ENCODE results near the gene CDK2.
"Not testable (repeated sequence)": the region's sequence is repeated elsewhere in the genome, so short reads cannot be mapped to it uniquely, and the experiment has no call there.

Gene CDK2

GRCh38 chr12:55966408-55967281, at the start of gene CDK2:
Gene CDK2 (plus strand): TSS chr12:55966830. CDS start chr12:55967009, 179 bp downstream.
- DNase-seq, result peak; percentile 97

GRCh38 chr12:55919032-55919431, 47.6 kb upstream of the CDK2 start:
- DNase-seq, result not testable (repeated sequence)

DNA sequence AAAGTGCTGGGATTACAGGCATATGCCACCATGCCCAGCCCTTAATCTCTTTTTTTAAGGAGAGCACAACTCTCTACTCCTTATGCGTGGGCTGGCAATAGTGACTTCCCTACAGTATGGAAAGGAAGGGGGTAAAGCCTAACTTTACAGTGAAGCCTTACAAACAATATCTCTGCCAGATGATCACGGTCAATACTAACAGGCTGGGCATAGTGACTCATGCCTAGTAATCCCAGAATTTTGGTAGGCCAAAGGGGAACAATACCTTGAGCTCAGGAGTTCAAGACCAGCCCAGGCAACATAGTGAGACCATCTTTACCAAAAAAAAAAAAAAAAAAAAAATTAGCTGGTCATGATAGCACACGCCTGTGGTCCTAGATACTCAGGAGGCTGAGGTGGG, 44.5 kb upstream of the CDK2 start:
- DNase-seq, result no peak

GRCh38 chr12:55923648-55924047, 43.0 kb upstream of the CDK2 start:
- not testable (repeated sequence) for DNase-seq

DNA sequence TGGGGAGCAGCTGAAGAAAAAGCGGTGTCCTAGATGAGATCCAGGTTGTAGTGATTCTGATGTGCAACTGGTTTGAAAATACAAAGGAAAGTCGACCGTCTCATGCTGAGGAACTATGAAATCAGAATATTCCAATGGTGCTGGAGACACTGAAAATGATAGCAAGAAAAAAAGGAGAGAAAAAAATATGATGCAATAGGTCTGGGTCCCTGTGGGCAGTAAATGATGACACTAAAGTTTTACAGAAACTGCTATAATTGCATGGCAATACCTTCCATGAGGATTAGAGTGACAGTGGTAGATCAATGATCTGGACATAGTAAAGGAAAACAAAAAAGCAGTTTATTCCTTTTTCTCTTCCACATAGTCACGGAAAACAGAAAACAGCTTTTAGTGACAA, 41.3 kb upstream of the CDK2 start:
- DNase-seq, result no peak

DNA sequence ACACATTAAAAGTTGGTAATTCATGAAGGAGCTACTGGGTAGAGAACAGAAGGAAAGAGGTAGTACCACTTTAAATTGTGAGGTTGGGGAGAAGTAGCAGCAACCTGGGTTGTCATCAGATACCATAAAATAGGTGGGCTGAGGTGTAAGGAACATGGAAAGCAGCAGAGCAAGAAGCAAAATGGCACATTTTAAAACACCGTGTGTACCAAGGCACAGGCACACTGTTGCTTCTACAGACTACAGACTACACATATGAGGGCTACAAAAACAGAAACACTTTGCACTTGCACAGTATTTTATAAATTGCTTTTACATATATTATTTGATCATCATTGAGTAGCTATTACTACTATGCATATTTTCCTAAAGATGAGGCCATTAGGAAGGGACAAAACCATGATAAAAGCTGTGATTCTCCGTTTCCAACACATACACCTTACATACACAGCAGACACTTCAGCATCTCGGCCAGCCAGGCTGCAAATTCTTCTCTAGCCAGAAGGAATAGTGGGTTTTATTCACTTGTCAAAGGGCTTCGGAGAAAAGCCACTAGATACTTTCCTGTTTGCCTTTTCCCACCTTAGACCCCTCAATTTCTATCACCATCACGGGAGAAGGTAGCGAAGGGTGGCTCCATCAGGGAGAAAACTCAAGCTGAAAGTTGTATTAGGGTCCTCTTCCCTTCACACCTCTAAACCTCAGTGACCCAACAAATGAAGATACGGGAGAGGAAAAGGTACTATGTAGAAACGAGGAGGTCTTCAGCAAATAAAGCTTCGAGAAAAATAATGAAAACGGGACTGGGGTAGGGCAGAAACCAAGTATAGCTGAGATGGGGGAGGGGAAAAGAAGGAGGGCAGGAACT, 40.5 kb upstream of the CDK2 start:
- DNase-seq, result no peak

- peak; percentile 95 for DNase-seq
These were observed 39.7 kb upstream of the CDK2 start for GRCh38 chr12:55926738-55927587.

GRCh38 chr12:55927588-55928502, 38.8 kb upstream of the CDK2 start, which contains the start of gene PYM1:
Gene PYM1 (minus strand): TSS chr12:55927894. CDS start chr12:55927761, 133 bp downstream.
- peak; percentile 83 for DNase-seq

DNA sequence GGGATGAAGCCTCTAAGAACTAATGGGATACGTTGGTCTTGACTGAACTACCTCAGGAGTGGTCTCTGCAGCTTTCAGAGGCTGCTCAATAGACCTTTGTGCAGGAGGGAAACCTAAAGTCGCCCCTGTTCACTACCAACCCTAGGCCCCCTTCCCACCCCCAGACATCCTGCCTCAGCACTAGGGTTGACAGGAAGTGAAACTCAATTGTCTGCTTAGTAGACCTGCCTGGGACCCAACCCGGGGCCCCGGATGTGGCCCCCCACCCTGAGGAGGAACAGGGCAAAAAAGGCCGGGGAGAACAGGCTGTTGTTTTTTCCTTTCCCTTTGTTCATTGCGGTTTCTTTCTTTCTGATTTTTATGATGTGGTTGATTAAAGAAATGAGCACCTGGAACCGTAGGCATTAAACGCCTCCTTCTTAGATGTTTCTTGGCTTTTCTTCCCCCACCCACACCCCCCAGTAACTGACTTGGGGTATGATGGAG, 37.3 kb upstream of the CDK2 start:
- peak; percentile 90 for DNase-seq

DNA sequence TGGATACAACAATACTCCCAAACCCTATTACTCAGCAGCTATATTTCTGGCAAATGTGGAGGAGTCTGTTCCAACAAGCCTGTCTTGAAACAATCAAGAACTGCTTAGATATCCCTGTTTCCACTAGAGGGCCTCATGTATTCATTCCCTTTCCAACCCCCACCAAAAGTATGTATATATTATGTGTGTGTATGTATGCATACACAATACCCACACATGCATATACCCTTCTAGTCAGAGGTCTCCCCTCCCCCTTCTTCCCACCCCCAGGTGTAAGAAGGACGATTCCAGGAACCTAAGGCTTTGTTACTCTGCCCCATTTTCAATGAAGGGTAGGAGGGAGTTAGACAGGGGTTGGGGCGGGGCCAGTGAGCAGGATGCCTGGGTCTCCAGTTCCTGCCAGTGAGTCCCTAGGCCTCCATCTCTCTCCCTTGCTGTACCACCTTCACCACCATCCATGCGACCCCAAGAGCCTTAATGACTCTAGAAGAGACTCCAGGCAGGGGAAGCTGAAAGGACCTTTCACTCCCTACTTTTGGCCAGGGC, 35.8 kb upstream of the CDK2 start, which contains the start of gene DGKA:
Gene DGKA (plus strand): TSS at position 392 of the 546 bp plus-strand sequence. CDS start 5,342 bp downstream, outside the sequence.
- peak; percentile 92 for DNase-seq

DNA sequence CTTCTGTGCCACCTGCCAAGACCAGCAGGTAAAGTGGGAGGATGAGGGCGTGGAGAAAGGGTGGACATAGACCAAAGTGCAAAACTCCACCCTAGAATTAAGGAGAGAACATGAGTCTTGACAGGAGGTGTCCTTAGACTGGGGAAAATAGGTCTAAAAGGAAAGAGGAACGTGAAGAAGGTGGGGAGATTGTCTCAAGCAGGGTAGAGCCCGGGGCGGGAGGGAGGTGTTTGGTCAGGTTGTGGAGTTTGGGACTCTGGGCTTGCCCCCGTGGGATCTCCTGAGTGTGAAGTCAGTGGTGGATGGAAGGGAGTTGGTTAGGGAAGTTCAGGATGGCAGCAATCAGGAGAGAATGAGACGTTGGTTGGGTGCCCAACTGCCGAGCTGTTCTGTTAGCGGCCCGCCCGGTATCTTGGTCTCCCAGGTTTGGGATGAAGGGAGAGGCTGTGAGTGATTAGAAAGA, 35.3 kb upstream of the CDK2 start:
- DNase-seq, result no peak

GRCh38 chr12:55931780-55932550, 34.7 kb upstream of the CDK2 start:
- DNase-seq, result peak; percentile 52

GRCh38 chr12:55932551-55932910, 34.1 kb upstream of the CDK2 start:
- DNase-seq, result peak; percentile 64

DNA sequence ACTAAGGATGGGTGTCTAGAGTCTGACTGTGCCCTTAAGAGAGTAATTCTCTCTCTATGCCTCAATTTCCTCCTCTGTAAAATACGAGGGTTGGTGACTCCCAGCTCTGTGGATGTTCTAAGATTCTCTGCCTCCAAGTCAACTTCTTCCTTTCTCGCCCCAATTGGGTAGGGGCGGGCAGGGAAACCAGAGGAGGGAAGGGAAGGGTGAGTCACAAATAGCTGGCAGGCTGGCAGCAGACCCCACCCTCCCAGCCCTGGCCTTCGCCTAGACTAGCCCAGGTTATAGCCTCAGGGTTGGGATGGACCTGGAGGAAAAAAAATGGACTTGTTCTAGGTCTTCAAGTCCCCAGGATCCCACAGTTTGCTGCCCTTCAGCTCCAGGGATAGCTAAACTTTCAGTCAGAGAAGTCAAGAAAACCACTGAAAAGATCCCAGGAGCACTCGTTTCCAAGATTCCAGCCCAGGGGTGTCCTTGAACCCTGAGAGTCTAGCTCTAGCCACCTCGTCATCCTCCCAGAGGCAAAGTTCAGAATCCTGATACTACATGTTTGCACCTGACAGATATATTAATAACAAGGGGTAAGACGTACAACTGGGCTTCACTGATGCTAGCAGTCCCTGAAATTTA, 33.3 kb upstream of the CDK2 start:
- DNase-seq, result no peak

DNA sequence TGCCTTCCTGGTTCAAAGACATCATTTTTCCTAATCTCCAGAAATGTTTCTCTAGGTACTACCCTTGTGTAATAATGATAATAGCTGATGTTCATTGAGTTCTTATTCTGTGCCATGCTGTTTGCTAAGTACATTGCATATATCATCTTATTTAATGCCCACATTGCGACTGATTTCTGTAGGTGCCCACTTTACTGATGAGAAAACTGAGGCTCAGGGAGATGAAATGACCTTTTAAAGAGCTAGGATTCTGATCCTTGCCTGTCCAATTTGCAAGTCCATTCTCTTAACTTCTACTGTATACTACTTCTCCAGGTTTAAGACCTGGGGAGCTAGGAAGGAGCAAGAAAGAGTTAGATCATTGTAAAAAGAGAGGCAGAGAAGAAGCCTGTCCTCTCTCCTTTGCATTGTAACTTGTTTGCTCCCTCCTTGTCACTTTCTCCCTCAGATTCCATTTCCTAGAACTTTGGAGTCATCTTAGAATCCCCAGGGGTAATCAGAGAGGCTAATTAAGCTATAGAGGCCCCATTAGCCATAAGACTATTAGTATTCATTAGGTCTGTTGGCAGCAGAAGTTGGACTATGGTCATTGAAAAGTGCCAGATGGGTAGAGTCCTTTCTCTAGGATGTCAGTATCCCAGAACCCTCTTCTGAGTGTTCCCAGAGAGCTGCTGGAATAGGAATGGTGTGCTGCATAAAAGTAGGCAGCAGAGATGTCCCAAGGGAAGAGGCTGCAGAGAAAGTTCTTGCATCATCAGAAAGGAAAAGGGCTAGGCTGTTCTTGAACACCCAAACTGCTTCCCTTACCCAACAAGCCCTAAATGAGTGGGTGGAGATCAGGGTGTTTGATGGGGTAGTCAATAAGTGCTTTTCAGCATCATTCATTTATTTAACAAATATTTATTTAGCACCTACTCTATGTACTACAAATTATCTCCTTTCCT, 32.6 kb upstream of the CDK2 start:
- no peak for DNase-seq

DNA sequence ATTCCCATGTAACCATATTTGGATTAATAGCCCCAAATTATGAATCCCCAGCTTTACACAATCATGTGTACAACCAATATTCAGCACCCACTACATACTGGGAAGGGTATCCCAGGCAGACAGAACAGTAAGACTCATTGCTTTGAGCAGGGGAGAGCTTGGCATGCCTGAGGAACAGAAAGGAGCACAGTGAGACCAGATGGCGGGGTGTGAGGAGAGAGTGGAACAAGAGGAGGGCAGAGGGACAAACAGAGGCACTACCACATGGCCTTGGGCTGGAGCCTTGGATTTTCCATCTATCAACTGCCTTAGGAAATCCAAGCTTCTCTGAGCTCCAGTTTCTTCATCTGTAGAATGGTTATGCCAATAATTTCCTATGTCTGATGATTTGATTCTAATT, 31.9 kb upstream of the CDK2 start:
- DNase-seq, result no peak

DNA sequence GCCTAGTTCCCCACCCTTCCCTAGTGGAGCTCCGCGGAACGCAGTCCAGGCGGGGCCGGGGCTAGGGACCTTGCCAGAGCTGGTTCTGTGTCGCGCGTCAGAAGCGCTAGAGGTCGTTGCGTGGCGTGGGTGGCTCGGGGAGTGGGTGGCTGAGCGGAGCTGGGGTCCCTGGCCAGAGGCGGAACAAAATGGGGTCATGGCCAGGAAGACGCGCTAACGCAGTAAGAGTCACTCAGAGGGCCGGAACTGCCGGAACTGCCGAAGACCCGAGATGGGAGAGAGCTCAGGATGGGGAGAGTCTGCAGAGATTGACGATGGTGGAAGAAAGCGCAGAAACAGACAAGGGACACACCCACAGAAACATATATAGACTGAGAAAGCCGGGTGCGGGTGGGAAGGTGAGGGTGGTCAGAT, 30.9 kb upstream of the CDK2 start:
- DNase-seq, result peak; percentile 60

DNA sequence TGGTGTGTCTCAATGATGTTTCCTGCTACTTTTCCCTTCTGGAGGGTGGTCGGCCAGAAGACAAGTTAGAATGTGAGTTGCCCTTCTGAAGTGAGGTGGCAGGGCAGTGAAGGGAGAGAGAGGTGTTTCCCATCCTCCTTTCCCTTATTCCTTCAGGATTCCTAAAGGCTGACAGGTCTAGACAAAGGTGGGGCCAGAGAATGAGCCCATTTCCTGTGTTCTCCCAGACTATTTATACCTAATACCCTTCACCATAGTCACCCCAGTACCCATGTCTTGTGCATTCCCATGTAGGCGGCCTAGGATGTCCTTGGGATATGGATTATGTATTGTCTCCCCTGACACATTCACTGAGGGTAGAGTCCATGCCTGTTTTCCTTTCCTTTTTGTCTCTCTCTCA, 28.6 kb upstream of the CDK2 start:
- DNase-seq, result no peak

Data from stimulated activated CD4-positive, alpha-beta T cell treated with anti-CD3 and anti-CD28 coated beads, Interleukin-15, amount 100 ng/mL, for 24 hours (primary cell).